Body of pancreas (tissue), 4 donors: ENCODE data around the gene PLAC8. TPM values are rescaled to one million over a fixed set of nuclear protein-coding genes. Genes with fewer than 3 reads are reported as not detected.
"Not testable (repeated sequence)": the region's sequence is repeated elsewhere in the genome, so short reads cannot be mapped to it uniquely, and the experiment has no call there.

Experiments
- ATAC-seq: fragments of 150-250 bp; one replicate; pipeline ENCODE4 v1.9.1; 2016
- DNase-seq, 4 donors: peaks; one replicate each; pipeline ENCODE4 v3.0.0-alpha.2; 2019
- H3K27ac ChIP-seq, 4 donors: fragments of 200-600 bp; sonication (generic); 1 replicate in 3 of 4; 2 replicates in 1 of 4; pipeline versions ENCODE4 v1.5.1 to v1.6.1; 2016 to 2019; ENCODE audit warnings: mild to moderate bottlenecking in 1 of 4, mixed read lengths in 1 of 4, moderate library complexity in 1 of 4
- H3K27me3 ChIP-seq, 2 donors: fragments of 200-600 bp; sonication (generic); one replicate each; pipeline ENCODE4 v1.6.0; 2016; ENCODE audit warnings: mild to moderate bottlenecking in 1 of 2
- H3K36me3 ChIP-seq, 2 donors: fragments of 200-600 bp; sonication (generic); replicated peaks in 1 of 2; 2 replicates each; pipeline ENCODE4 v1.5.1; 2016; ENCODE audit warnings: low read depth in 2 of 2; ENCODE audit not compliant: insufficient read depth in 1 of 2
- H3K4me1 ChIP-seq: fragments of 200-600 bp; sonication (generic); one replicate; pipeline ENCODE4 v1.6.0; 2016
- H3K4me3 ChIP-seq, 2 donors: fragments of 200-600 bp; sonication (generic); 1 replicate in 1 of 2; 2 replicates in 1 of 2; pipeline ENCODE4 v1.5.1; 2016 to 2019
- H3K9me3 ChIP-seq, 3 donors: fragments of 200-600 bp; sonication (generic); 1 replicate in 2 of 3; 2 replicates in 1 of 3; pipeline ENCODE4 v1.5.1; 2016
- POLR2A ChIP-seq, 3 donors: fragments of 450-650 bp; IDR thresholded peaks; one replicate each; pipeline ENCODE4 v1.6.1; 2016; ENCODE audit warnings: antibody characterized with exemption in 3 of 3, mild to moderate bottlenecking in 2 of 3
- WGBS, 2 donors: methylation state at CpG; one replicate each; pipeline ENCODE4 v1.1.5; 2017; 5-methylcytosine and 5-hydroxymethylcytosine counted together
- intact Hi-C: fragments of 100-400 bp; cut with DNase I; formaldehyde crosslinking; loops from one replicate; pipeline ENCODE4 v1.15.1; 2023
- total RNA-seq, 2 donors: library from RNA; depleted of rRNA; stranded (reverse); fragments of >200 nt; gene quantifications; one replicate each; pipeline ENCODE4 v1.1.0, GENCODE V29; 2016
- TF ChIP-seq, protein P1 (sequence below), 7 experiments: fragments of 450-650 bp in 4 of 7; fragments of 200-600 bp in 3 of 7; sonication (generic) in 3 of 7; IDR thresholded peaks; one replicate each; pipeline ENCODE4 v1.5.1; 2016 to 2019; ENCODE audit warnings: antibody characterized with exemption in 7 of 7

The PLAC8 gene
- total RNA-seq, 2 donors from 2014 or later, result 2.6 TPM; not detected in 1

DNA sequence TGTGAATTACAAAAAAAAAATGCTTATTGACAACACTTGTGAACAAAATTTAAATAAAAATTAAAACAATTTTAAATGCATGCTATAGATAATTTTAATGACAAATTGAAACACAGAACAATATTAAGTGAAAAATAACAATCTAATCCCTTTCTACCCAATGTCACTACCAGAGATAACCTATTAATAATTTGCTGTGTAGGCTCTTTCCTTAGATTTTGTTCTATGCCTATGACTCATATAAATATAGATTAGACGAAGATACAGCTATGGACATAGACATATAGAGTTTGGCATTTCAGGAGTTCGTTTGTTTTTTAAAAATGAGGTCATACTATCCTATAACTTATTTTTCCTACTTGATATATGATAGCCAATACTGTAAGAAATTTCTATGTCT, 18.1 kb downstream of the PLAC8 start:
- WGBS, 2 donors, result 52 to 63% methylated on average over 2 of the region's 2 CpGs
- Histone ChIP-seq H3K9me3 (no peaks in the 10 kb centered on the region), H3K27me3 (no peaks in the 10 kb centered on the region), H3K36me3 (no peaks in the 10 kb centered on the region), H3K4me1 (no peaks in the 10 kb centered on the region), H3K27ac (no peak overlapping the region), H3K4me3 (no peak overlapping the region)
- intact Hi-C loops, result no loop called here
- ATAC-seq, result no peak
- TF ChIP-seq POLR2A (IDR thresholded peaks at IDR 0.05), result no peak
- TF ChIP-seq, protein P1, sequence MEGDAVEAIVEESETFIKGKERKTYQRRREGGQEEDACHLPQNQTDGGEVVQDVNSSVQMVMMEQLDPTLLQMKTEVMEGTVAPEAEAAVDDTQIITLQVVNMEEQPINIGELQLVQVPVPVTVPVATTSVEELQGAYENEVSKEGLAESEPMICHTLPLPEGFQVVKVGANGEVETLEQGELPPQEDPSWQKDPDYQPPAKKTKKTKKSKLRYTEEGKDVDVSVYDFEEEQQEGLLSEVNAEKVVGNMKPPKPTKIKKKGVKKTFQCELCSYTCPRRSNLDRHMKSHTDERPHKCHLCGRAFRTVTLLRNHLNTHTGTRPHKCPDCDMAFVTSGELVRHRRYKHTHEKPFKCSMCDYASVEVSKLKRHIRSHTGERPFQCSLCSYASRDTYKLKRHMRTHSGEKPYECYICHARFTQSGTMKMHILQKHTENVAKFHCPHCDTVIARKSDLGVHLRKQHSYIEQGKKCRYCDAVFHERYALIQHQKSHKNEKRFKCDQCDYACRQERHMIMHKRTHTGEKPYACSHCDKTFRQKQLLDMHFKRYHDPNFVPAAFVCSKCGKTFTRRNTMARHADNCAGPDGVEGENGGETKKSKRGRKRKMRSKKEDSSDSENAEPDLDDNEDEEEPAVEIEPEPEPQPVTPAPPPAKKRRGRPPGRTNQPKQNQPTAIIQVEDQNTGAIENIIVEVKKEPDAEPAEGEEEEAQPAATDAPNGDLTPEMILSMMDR (IDR thresholded peaks at IDR 0.05), result no peak
- DNase-seq, result no peak

DNA sequence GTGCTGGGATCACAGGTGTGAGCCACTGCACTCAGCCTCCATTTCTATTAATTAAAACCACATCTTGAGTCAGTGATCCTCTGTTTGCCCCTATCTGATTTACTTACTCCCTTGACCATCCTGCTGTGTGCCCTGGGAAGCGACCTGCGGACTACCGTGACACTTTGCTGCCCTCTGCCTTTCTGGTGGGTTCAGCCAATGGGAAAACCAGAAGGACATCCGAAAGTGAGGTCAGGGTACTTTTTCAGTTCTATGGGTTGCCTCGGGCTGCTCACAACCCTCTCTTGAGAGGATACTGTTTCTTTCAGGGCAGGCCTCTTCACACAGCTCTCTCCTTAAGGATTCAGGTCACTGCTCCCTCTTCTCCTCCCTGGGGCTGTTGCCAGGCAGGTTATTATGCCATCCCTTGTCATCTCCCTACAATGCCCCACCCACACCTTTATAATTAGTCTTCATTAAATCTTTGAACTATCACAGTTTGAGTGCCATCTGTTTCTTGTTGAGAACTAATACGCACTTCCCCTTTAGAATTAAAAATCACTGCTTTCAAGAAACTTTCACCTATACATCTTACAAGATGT, 21.4 kb downstream of the PLAC8 start:
- intact Hi-C loops, result no loop called here
- WGBS, 2 donors, result 63 to 70% methylated on average over 6 of the region's 6 CpGs
- DNase-seq (no peak), ATAC-seq (no peak)
- H3K27ac ChIP-seq, result no peak overlapping the region
- H3K4me3 ChIP-seq, result no peak overlapping the region
- H3K4me1 ChIP-seq, result no peaks in the 10 kb centered on the region
- no peaks in the 10 kb centered on the region for H3K9me3 ChIP-seq
- TF ChIP-seq, protein P1 (IDR thresholded peaks at IDR 0.05), result no peak
- TF ChIP-seq POLR2A (IDR thresholded peaks at IDR 0.05), result no peak
- H3K36me3 ChIP-seq, result no peaks in the 10 kb centered on the region
- H3K27me3 ChIP-seq, result no peaks in the 10 kb centered on the region

DNA sequence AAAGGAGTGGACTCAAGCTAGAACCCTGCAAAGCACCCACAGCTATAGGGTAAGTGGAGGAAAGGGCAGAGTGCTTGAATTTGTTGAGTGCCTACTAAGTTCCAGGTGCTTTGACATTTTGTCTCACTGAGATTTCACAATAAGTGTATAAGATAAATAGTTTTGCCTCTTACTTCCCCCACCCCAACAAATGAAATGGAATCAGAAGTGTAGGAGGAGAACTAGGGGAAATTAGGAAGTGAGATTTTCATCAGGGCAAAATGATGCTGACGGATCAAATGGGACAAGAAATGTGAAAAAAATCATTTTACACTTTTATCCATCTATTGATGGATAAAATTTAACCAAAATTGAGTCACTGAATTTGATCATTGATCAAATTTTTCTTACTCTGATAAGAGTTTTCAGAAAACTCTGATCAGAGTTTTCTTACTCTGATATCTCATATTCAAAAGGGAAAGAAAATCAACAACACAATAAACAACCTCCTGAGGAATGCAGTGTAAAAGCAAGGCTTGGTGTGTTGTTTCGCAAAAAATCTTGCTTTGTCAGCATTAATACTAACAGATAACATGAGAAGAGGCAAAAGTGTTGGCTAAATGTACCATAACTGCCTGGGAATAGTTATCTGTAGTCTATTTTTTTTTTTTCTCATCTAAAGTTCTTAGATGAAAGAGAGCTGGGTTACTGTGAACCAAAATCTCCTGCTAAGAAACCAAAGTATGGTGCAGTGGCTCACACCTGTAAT, 24.9 kb downstream of the PLAC8 start:
- no peaks in the 10 kb centered on the region for H3K36me3 ChIP-seq
- no peak overlapping the region for H3K27ac ChIP-seq
- no peak for ATAC-seq
- H3K27me3 ChIP-seq, result no peaks in the 10 kb centered on the region
- H3K4me1 ChIP-seq, result no peaks in the 10 kb centered on the region
- TF ChIP-seq, protein P1 (IDR thresholded peaks at IDR 0.05), result no peak
- no peak for TF ChIP-seq POLR2A (IDR thresholded peaks at IDR 0.05)
- no peak overlapping the region for H3K4me3 ChIP-seq
- 73 to 76% methylated on average over 2 of the region's 2 CpGs for WGBS, 2 donors
- intact Hi-C loops, result no loop called here
- H3K9me3 ChIP-seq, result no peaks in the 10 kb centered on the region
- DNase-seq, result no peak

DNA sequence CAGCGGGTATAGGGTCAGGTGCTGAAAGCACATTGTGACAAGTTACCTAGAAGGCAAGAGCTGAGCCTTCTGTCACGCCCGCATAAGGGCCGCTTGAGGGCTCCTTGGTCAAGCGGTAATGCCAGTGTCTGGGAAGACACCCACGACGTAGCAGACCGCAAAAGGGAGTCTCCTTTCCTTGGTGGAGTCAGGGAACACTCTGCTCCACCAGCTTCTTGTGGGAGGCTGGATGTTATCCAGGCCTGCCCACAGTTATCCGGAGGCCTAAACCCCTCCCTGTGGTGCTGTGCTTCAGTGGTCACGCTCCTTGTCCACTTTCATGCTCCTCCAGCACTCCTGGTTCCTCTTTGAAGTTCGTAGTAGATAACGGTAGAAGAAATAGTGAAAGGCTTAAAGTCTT, 29.6 kb downstream of the PLAC8 start:
- H3K9me3 ChIP-seq, H3K36me3 ChIP-seq, intact Hi-C loops, H3K4me1 ChIP-seq, H3K4me3 ChIP-seq, H3K27me3 ChIP-seq, DNase-seq, H3K27ac ChIP-seq, ATAC-seq: not testable (repeated sequence)
- 85 to 90% methylated on average over 12 of the region's 12 CpGs for WGBS, 2 donors

DNA sequence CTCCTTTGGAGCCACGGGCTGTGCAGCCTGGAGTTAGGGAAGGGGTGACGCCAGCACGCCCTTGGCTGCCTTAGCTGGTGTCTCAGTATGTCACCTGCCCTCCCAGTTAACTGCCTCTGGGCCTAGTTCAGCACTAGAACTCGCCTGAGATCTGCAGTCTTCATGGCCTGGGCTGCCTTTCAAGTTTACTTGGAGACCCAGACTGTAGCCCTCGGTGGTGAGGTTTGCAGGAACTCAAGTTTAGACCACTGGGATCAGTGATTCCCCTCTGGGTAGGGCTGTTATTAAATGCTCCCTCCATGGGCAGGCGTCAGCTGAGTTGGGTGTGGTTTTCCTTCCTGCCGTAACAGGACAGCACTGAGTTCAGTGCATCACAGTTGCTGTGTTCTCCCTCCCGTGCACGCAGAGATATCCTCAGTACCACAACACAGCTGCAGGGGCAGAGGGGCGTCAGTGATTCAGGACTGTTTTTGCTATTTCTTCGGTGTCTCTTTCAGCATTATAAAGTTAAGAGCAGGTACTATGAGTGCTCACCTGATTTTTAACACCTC, 30.5 kb downstream of the PLAC8 start:
- ATAC-seq (no peak), DNase-seq (no peak)
- no peak for TF ChIP-seq POLR2A (IDR thresholded peaks at IDR 0.05)
- TF ChIP-seq, protein P1 (IDR thresholded peaks at IDR 0.05), result no peak
- H3K4me3 ChIP-seq, result no peak overlapping the region
- H3K27me3 ChIP-seq, result no peaks in the 10 kb centered on the region
- WGBS, 2 donors, result 50 to 68% methylated on average over 10 to 11 of the region's 11 CpGs
- intact Hi-C loops, result no loop called here
- no peaks in the 10 kb centered on the region for H3K36me3 ChIP-seq
- H3K4me1 ChIP-seq, result no peaks in the 10 kb centered on the region
- H3K9me3 ChIP-seq, result no peaks in the 10 kb centered on the region
- H3K27ac ChIP-seq, result no peak overlapping the region
